GM18868 (cell line): ENCODE measurements around the gene PYY.

Experiments
- ATAC-seq: cut with Tn5 transposase; IDR thresholded peaks from one replicate; pipeline ENCODE4 v1.9.1; 2021; ENCODE audit warnings: mild to moderate bottlenecking, moderate library complexity; ENCODE audit not compliant: unreplicated experiment

PYY gene

DNA sequence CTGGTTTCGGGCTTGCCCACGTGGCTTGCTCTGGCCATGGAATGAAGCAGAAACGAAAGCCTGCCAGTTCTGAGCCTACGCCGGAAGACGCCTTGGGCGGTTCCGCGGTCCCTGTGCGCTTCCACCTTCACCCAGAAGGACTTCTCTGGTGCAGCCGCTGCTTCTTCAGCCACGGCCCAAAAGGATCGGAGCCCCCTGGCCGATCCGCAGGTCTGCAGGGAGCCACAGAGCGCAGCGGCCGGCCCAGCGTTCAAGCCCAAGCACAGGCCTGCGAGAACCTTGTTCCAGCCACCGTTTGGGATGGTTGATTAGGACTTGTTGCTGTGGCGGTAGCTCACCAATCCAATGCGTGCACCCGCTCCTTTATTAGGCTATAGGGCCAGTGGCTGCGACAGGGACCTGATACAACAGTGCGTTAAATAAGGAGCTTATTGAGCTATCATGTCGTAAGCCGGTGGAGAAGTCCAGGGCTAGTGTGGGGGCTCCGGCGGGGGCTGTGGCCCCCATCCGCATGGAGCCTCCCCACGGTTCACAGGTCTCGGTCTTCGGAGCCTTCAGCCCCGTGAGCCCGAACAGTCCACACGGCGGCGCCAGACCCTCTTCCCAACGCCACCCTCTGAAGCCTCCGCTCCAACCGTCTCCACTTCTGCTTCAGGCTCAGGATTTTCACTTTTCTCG lies 36.3 kb downstream of the PYY start:
- ATAC-seq: peak; percentile 57

DNA sequence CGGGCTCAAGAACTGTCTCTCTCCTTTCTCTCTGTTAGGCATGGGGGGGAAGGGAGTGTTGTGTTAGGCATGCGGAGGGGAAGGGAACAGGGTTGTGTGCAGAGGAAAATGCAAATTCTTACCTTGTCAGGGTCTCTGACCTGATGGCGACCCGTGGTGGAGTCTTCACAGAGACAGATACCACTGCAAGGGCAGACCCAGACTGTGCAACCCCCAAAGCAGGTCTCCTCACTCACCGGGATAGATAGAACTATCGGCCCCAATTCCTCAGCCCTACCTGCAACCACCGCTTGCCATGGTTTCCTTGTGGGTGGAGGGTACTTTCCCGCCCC lies 36.8 kb downstream of the PYY start:
- peak; percentile 10 for ATAC-seq

DNA sequence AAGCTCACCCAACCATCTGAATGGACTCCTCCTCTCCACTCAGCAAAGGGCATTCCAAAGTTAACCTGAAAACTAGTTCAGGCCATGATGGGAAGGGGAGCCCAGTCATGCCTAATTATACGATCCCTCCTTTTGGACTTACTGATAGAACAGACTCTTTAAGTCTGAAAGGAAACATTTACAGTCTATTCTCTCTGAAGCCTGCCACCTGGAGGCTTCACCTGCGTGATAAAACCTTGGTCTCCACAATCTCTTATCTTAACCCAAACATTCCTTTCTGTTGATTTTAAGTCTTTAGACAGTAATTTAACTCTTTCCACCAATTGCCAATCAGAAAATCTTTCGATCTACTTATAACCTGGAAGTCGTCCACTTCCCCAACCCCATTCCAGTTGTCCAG lies 37.4 kb downstream of the PYY start:
- no peak for ATAC-seq

- no peak for ATAC-seq
Measured at GRCh38 chr17:43915559-43915958, 38.2 kb downstream of the PYY start.

GRCh38 chr17:43914451-43914850 lies 39.3 kb downstream of the PYY start:
- ATAC-seq: no peak

- no peak for ATAC-seq
Measured at GRCh38 chr17:43913584-43913983, 40.2 kb downstream of the PYY start.

GRCh38 chr17:43912635-43913304 lies 41.0 kb downstream of the PYY start:
- no peak for ATAC-seq

DNA sequence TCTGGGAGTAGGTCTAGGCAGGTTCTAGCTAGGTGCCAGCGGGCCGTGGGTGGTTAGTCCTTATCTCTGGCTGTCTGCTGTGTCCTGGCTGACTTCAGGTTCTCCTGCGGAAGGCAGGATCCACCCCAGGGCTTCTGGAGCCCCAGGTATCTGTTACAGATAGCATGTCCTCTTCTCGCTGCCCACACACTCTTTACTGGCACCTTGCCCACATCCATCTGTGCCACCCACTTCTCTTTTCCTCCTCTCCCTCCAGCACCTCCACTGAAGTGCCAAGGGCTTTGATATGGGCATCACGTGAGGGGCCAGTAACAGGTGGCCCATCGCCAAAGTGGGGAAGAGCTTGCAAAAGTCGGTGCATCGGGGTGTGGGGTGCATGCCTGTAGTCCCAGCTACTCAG lies 41.8 kb downstream of the PYY start:
- no peak for ATAC-seq

- ATAC-seq: no peak
Measured at GRCh38 chr17:43909537-43910231, 44.1 kb downstream of the PYY start.

DNA sequence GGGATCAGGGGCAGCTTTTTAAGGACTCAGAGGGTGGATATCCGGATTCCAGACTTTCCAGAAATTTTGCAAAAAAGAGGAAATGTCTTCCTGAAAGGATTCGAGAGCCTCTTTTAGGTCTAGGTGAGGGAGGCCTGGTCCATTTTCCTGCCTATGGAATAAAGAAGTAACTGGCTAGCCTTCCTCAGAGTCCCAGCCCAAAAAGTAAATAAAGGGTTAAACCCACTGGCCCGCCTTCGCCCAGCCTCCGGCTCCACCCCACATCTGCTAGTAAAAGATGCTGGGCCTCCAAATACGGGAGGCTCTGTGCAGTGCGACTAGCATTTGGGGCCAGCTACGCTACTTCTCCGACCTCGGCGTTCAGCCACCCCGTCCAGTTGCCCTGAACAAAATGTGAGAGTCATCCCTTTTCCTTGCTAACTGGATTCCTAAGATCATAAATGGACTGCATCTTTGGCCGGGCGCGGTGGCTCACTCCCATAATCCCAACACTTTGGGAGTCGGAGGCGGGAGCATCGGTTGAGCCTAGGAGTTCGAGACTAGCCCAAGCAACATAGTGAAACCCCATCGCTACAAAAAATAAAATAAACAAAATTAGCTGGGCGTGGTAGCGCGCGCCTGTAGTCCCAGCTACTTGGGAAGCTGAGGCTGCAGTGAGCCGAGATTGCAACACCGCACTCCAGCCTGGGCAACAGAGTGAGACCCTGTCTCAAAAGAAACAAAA lies 45.6 kb downstream of the PYY start:
- no peak for ATAC-seq

- no peak for ATAC-seq
Measured at GRCh38 chr17:43907425-43907981, 46.2 kb downstream of the PYY start, which contains the start of gene MPP2. TSS of gene MPP2 (minus strand) at chr17:43907536. CDS start at chr17:43904460, 3,076 bp downstream.

- no peak for ATAC-seq
Measured at GRCh38 chr17:43906951-43907424, 46.8 kb downstream of the PYY start.

- ATAC-seq: no peak
Measured at GRCh38 chr17:43905985-43906852, 47.5 kb downstream of the PYY start.

DNA sequence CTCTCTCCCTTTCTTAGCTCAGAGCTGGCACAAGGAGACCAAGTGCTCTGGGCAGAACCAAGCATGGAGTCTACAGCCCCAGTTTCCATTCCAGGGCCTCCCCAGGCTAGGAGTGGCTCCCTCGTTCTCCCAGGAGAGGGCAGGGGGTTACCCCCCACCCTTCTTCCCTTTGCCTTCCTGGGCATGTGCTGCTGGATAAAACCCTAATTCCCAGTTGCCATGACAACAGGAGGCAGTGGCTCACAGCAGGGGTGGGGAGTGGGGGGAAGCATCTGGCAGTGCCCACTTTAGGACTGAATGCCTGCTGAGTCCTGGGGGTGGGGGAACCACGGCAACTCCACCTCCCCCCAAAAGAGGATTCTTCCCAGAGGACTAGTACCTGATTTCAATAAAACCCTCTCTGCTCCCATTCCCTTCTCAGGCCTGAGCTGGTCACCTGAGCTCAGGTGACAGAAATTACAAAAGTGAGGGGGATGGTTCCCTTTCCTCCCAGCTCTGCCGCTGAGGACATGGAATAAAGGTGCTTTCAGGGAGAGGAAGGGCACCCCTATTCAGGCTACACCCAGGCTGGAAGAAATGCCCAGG lies 48.2 kb downstream of the PYY start:
- no peak for ATAC-seq
